ENCODE measurements around the gene MEN1.

Gene MEN1

DNA sequence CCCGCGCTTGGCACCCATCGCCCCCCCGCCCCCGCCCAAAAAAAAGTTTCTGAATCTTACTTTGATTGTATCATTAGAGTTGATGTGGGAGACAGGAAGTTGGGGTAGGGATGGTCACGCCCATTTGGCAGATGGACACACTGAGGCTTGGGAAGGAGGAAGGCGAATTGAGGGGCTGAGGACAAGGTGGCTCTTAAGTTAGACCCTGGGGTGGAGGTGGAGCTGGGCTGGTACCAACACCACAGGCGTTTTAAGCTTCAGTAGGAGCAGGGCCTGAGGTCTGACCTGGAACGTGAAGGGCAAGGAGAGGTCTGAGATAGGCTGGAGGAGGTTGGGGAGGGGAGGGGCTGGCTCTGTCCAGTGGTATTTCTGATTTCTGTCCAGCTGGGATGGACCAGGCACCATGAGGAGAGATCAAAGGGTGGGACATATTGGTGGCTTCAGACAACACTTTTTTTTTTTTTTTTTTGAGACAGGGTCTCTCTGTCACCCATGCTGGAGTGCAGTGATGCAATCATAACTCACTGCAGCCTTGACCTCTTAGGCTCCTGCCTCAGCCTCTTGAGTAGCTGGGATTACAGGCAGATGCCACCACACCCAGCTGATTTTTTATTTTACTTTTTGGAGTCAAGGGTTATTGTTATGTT is 34.9 kb upstream of the MEN1 start:
- DNase-seq, result no peak

DNA sequence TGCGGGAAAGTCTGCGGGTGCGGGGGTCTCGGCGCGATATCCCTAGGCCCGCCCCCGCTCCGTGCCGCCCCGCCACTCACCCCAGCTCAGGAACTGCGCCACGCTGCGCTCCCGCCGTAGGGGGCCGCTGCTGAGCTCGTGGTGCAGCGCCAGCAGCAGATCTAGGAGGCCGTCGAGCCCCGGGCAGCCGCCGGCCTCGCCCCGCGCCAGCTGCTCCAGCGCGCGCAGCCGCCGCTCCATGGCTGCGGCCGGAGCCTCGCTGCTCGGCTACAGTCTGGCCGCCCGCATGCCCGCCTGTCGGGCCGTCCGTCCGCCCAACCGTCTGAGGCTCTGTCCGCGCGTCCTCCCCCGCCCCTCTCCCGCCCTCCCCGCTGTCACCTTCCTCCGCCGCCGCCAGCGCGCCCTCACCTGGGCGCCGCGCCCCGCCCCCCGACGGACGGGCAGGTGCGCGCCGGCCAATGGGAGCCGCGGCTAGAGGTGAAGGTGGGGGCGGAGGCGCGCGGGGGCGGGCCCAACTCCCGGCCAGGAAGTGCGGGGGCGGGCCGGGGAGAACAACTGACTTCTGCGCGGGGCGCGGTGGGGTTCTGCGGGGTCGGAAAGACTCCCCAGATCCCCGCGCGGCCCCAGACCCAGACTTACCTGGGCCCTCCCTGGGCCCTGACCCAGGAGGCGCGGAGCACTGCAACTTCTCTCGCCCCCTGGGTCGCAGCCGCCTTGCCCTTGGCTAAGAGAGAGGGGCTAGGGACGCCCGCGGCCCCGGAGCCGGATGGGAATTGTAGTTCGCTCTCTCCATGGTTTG is 34.2 kb upstream of the MEN1 start, which contains the start of gene CDC42BPG:
CDC42BPG (minus strand) TSS at position 324 of the 799 bp plus-strand sequence; CDS start at position 240, 84 bp downstream.
- DNase-seq, result no peak

DNA sequence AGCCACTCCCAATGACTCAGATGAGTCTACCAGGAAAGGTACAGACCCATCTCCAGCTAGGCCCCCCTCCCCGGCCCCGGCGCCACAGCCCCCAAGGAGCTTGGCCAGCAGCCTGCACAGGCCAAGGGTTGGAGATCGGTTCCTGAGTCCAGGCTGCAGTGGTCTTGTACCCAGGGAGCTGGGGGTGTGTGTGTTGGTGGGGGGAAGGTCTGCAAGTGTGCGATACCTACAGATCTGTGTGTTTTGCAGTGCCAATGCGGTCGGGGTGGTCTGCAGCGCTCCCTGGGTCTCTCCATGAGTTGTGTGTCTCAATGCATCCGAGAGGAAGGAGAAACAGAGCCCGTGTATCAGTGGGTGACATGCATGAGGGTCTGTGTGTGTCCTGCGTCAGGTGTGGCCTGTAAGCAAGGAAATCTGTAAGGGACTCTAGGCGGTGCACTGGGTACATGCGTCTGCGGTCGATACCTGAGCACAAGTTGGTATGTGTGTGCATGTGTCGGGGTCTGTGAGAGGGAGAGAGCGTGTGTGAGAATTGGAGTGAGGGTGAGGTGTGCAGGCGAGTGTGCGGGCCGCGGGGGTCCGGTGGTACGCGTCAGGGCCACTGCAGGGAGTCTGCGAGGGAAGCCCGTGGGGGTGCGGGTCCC is 33.5 kb upstream of the MEN1 start:
- no peak for DNase-seq

DNA sequence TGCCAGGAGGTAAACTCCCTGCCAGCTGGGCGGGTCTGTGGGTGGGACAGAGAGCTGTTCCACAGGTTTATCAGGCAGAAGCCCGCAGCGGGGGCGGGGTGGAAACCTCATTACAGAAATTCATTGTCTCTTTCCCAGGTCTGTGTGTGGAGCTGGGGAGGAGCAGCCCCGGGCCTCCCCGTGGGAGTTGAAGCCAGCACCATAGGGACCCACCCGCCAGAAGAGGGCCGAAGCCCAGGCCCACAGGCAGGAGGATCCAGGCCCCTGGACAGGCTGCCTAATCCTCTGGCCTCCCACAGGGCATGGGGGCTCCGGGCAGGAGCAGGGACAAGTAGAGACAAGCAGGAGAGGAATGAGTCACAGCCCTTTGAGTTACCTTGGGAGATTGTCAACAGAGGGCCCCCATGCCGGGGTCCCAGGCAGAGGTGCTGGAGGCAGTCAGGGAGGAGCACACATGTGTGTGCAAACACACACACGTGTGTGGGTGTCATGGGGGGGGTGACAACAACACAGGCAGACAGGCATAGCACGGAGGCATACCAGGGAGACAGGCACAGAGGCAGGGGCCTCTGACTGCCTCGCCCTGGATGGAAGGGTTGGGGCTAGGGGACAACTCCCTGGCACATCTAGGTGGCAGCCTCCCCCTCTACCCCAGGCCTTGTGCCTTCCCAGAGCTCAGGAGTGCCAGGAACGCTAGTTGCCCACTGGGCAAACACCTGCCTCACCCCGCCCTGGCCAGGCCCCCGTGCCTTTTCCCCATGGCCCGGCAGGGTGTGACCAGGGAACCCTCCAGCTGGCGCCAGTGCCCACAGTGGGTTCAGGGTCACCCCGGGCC is 32.7 kb upstream of the MEN1 start:
- no peak for DNase-seq

DNA sequence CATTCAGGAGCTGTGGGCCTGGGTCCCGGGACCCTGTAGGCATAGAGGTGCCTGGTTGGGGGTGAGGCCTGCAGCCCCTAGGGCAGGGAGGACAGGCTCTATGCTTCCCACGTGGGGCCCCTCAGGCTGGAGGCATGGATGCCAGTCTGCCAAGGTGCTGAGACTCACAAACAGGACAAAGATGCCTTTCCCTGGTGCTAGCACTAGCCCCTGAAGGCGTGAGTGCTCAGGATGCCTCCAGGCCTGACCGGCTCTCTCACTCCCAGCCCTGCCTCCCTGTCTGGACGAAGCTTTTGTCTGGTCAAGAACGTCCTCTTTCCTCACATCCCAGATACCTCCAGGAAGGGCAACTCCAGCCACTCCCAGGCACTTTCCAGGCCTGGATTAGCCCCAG is 32.0 kb upstream of the MEN1 start:
- DNase-seq, result no peak

DNA sequence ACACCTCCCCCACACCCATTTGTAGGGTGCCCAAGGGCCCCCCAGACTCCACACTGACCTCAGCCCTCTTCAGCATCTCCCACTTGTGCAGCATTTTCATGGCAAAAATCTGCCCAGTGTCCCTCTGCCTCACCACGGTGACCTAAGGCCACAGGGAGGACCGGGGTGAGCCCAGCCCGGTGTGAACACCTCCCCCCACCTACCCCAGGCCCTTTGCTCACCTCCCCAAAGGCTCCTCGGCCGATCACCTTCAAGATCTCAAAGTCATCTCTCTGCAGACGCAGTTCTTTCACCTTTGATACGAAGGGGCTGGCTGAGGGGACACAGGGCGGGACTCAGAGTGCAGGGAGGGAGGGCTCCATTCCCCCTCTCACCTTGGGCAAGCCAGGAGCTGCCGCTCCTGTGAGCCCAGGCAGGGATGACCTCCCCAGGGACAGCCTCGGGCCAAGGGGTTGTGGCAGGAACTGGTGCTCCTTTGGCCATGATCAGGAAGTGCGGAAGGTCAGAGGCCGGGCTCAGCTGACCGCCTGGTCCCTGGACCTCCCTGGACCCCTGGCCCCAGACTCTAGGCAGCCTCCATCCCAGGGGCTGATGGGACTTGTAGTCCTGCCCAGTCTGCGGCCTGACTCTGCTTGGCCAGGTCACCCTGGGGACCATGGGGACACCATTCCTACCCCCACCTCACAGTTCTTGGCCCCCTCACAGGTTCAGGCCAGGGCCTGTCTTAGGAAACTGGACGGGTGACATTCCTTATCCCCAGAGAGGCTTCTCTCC is 31.4 kb upstream of the MEN1 start:
- DNase-seq, result no peak

DNA sequence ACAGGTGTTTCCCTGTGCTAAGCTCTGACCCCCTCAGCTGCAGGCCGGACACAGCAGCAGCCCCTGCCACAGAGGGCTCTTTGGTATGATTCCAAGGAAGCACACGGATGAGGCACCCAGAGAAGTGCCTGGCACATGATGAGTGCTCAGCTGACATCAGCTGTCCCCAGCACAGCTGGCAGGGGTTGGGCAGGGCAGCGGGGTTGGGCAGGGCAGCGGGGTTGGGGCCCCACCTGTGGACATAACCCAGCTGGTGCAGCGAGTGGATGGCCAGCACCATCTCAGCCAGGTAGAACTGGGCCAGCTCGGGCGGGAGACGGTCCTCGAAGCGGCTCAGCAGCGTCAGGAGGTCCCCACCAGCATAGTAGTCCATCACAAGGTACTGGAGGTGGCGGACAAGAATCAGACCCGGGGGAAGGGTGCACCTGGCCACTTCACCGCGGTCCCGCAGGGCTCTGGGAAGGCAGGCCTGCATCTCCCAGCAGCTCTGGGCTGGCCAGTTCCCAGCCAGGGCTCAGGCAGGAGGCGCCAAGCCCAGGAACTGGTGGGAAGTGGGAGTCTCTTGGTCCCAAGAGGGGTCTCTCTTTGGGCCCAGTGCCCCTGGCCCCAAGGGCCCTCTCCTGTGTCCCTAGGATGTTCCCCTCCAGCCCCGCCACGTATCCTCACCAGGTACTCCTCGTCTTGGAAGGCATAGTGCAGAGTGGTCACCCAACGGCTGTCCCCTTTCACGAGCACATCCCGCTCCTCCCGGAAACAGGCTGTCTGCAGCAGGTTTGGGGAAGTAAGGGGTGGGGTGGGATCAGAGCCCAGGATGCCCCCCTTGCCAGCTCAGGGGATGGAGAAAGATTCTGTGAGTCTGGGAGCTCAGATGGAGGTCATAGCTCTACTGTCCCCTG is 29.8 kb upstream of the MEN1 start:
- DNase-seq, result no peak

DNA sequence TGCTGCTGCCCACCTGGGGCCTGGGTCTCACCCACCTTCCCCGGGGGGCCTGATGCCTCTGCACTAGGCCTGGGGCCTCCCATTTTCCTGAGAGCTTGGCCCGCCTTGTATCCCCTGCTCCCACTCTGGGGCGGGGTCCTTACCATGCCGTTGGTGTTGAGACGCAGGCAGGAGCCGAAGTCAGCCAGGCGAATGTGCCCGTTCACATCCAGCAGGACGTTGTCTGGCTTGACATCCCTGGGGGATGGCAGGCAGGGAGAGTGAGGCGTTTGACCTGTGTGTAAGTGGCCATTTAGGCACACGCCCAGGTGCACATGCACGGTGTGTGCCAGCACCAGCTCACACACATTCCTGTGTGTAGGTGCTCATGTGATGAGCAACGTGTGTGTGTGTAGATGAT is 29.0 kb upstream of the MEN1 start:
- no peak for DNase-seq

DNA sequence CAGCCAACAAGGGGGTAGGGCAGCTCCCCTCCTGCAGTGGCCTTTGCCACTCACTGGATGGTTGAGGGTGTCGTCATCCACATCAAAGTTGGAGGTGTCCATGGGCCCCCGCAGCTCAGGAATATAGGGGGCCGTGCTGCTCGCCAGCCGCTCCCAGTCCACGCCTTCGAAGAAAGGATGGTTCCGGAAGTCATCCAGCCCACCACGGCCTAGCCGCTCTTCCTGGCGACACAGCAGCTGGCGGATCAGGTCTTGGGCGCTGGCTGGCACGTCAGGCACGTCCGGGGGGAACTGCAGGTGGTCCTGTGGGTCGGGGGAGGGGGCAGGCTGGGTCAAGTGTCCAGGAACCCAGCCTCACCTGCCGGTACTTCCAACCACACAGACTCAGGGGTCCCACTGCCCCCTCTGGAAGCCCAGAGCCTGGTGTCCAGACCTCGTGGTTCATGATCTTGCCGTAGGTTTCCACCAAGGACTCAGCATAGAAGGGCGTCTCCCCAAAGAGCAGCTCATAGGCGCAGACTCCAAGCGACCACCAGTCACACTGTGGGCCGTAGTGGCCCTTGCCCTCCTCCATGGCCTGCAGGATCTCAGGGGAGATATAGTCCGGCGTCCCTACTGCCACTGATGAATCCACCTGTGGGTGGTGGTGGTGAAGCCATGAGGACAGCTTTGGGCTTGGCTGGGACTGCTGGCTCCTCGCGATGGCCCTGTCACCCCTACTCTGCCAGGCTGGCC is 28.4 kb upstream of the MEN1 start:
- DNase-seq, result no peak

DNA sequence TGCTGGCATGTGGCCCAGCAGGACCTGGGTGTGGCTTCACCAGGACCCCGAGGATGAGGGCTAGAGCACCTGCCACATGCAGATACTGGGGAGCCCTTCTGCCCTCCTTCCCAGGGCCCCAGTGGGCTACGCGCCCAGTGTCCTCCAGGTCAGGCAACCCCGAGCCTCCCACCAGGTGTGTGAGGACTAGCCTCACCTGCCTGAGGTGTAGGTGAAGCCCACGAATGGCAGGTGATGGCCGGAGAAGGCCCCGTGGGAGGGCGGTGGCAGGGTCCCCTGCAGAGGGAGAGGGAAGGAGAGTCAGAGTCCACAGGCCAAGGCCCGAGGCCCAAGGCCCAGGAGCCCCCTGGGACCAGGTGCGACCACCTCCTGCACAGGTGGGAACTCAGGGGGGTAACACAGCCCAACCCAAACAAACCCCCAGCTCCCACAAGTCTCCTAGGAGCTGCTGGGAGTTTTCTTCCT is 27.6 kb upstream of the MEN1 start:
- no peak for DNase-seq

DNA sequence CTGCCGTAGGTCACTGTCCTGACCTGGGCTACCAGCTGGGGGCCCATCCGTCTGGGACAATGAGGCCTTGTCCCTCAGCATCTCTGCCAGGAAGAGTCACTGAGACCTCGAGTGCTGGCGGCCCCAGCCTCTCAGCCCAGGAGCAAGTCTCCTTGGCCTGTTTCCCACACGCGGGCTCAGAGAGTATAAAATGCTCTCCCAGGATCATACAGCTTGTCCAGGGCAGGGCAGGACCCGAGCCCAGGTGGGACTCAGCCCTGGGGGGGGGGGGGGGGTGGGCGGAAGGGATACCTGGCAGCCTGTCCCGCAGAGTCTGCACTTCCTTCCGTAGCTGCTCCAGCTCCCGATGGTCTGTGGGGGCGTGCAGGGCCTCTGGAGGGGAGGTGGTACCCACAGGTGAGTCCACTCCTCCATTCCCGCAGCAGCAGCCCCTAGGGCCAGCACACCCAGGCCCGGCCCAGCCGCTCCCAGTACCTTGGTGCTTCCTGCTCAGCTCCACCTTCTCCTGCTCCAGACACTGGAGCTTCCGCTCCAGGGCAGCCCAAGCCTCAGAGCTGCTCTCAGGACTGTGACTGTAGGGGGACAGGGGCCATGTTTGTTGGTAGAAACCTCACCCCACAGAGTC is 26.2 kb upstream of the MEN1 start:
- DNase-seq, result no peak

DNA sequence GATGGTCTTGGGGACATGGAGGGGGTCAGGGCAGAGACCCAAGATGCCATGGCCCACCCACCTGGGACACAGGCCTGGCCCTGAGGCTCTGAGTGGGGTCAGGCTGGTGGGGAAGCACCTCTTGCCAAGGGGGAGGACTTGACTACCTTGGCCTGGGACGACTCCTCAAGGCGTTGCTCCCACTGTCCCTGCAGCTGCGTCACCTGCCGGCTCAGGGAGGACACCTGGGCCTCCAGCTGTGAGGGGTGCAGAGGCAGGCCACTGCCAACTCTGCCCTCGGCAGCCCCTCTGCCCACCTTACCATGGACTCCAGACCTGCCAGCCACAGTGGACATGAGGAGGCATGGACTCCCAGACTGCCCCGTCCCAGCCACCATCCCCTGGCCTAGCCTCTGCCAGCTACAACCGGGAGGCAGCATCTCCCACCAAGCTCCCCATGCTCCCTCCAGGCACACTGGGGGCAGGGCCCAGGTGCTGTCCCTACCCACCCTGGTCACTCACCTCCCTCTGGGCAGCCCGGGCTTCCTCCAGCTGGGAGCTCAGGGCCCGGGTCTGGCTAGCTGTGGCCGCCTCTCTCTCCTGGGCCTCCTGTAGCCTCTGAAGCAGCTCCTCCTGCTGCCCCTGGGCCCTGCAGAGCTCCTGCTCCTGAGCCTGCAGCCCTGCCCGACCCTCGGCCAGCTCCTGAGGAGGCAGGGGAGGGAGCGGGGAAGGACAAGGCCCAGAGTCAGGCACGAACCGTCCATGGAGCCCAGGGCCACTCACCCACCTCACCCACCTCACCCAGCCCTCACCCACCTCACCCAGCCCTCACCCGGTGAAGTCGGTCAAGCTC is 25.5 kb upstream of the MEN1 start:
- DNase-seq, result no peak

DNA sequence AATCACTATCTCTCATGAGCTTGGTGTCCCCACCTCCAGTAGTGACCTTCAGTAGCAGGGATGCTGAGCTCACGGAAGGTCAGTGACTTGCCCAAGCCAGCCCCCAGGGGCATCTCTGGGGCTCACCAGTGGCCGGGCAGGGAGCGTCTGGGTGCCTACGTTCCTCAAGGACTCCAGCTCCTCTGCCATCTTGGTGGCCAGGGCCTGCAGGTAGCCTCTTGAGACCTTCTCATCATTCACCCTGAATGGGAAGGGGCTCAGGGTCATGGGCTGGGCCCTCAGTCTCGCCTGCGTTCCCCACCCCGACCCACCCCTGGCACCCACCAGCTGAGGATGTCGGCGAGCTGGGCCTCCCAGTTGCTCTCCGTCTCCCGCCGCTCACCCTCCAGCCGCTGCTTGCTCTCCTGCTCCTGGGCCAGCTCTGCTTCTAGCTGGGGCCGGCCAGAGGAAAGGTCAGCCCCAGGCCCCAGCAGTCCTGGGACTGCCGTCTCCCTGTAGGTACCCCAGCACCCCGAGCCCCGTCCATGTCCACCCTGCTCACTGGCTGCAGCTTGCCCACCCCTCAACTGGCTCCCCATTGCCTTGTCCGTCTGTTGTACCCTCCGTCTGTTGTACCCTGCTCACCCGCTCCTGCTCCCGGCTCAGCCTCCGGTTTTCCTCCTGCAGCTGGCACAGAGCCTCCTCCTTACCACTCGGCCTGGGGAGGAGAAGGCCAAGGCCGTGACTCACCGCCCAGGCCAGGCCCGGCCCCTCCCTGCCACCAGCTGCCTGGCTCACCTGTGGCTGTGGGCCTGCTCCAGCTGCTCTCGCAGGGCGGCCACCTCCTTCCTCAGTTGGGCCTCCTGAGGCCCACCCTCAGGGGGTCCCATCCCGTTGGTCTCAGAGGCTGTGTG is 24.6 kb upstream of the MEN1 start:
- no peak for DNase-seq

DNA sequence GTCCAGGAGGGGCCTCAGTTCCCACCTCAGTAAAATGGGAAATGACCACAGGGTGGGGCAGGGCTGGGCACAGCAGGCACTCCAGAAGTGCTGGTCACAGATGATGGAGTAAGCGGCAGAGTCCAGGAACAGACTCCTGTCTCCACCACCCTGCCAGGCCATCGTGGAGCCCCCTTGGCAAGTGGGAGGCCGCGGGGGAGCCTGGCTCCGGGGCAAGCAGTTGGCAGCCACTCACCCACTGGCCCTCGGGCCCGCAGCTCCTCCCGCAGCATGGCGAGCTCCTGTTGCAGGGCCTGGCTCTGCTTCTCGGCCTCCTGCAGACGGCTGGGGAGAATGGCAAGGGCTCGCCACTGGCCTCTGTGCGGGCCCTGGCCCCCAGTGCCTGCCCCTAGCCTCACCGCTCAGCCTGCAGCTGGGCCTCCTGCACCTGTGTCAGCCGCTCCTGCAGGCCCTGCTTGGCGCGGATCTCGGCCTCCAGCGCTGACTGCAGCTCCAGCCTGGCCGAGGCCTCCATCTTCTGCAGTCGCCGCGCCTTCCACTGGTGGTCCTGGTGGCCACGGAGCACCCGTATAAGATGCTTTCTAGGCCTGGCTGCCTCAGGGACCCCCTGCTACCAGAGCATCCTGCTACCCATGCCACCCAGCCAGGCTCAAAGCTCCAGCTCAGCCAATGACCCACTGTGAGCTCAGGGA is 23.8 kb upstream of the MEN1 start:
- no peak for DNase-seq

DNA sequence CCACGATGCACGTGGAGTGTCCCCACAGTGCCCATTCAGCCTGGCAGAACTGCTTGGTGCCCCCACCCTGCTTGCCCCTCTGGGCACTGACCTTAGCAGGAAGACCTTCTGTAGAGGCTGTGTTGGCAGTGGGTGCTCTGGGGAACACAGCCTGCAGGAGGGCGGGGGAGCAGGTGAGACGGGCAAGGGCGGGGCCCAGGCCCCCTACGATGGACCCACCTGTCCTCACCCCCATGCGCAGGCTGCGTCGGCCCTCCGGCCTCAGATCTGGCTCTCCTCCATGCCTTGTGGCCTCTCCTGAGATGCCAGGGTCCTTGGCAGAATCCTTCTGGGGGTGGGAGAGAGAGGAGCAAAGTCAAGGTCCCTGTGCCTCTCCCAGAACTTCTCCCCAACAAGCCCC is 23.2 kb upstream of the MEN1 start:
- DNase-seq, result no peak

DNA sequence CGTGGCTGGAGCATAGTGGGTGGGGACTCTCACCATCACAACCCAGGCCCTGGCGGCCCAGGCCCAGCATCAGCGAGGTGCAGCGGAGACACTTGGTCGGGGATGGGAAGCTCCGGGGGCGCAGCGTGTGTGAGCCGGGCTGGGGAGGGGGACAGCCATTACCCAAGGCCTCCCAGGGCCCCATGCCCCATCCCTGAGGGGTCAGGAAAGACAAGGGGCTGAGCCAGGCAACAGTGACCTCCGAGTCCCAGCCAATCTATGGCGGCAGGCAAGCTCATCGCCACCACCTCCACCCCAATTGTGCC is 22.8 kb upstream of the MEN1 start:
- no peak for DNase-seq

DNA sequence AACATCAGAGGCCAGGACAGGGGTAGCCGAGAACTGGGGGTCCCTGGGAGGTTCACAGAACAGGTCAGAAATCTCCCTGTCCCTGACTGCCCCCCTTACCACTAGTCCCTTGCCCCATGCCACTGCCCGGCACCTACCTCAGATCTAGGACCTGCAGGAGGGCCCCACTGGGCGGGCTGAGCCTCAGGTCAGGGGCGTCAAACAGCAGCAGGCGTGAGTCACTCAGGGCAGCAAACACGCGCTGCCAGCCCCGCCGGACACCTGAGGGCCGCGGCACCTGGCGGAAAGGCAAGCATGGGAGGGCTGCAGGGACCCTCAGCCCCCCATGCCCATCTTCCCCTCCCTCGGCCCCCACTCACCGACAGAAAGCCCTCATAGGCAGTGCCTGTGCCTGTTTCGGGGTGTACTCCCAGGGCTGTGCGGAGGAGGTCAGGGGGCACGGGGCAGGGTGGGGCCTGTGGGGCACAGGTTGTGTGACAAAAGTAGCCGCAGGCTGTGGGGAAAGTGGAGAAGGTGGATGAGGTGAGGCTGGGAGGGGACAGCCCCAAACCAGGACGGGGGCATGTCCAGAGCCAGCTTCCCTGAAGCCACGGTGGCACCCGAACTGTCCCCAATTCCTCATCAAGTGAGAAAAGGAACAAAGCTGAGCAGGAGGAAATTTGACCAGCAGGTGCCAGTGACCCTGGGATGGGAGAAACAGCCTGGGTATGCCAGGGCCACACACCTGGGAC is 22.3 kb upstream of the MEN1 start:
- no peak for DNase-seq

All from NCI-H446 treated with DMSO at 0.1 percent for 48 hours (cell line).